NCI-H2196 (cell line): ENCODE data around the gene CLASP1.

ENCODE experiments used
- DNase-seq: peaks from one replicate; lab custom pipeline; 2025; ENCODE audit not compliant: unreplicated experiment; lab: John Stamatoyannopoulos, UW

Gene CLASP1

GRCh38 chr2:121355488-121355887, 293.8 kb downstream of the CLASP1 start:
- peak; percentile 92 for DNase-seq

- no peak for DNase-seq
Measured at GRCh38 chr2:121351521-121352318, 297.5 kb downstream of the CLASP1 start.

GRCh38 chr2:121350890-121351289, 298.4 kb downstream of the CLASP1 start:
- no peak for DNase-seq

GRCh38 chr2:121350402-121350775, 298.9 kb downstream of the CLASP1 start:
- no peak for DNase-seq

GRCh38 chr2:121349721-121350401, 299.4 kb downstream of the CLASP1 start:
- no peak for DNase-seq

- DNase-seq: no peak
Measured at GRCh38 chr2:121348128-121348740, 301.0 kb downstream of the CLASP1 start.

- DNase-seq: peak; percentile 69
Measured at GRCh38 chr2:121346859-121347258, 302.4 kb downstream of the CLASP1 start.

GRCh38 chr2:121346407-121346806, 302.9 kb downstream of the CLASP1 start:
- no peak for DNase-seq

- DNase-seq: no peak
Measured at GRCh38 chr2:121345887-121346286, 303.4 kb downstream of the CLASP1 start.

GRCh38 chr2:121345101-121345500, 304.2 kb downstream of the CLASP1 start:
- DNase-seq: no peak

- DNase-seq: peak; percentile 43
Measured at GRCh38 chr2:121343828-121344399, 305.3 kb downstream of the CLASP1 start.

GRCh38 chr2:121343191-121343590, 306.1 kb downstream of the CLASP1 start:
- DNase-seq: peak; percentile 64

- peak; percentile 74 for DNase-seq
Measured at GRCh38 chr2:121342751-121343150, 306.5 kb downstream of the CLASP1 start.

GRCh38 chr2:121340926-121341325, 308.3 kb downstream of the CLASP1 start:
- DNase-seq: no peak

- no peak for DNase-seq
Measured at GRCh38 chr2:121338281-121338680, 311.0 kb downstream of the CLASP1 start.

GRCh38 chr2:121336528-121337294, 312.6 kb downstream of the CLASP1 start:
- no peak for DNase-seq

GRCh38 chr2:121335294-121336290, 313.7 kb downstream of the CLASP1 start:
- peak; percentile 67 for DNase-seq

GRCh38 chr2:121334581-121335293, 314.5 kb downstream of the CLASP1 start:
- DNase-seq: no peak
